Gastrocnemius medialis (tissue), 4 donors: ENCODE results near the gene UBN2. TPM values are rescaled to one million over a fixed set of nuclear protein-coding genes. Genes with fewer than 3 reads are reported as not detected.
A peak's percentile ranks its signal among the peaks of the same experiment; 100 is the strongest.

Experiments
- ATAC-seq, 2 donors: fragments of 150-250 bp; one replicate each; pipeline ENCODE4 v1.9.1; 2016
- DNase-seq, 2 donors: peaks; one replicate each; pipeline ENCODE4 v3.0.0-alpha.2; 2019
- H3K27ac ChIP-seq, 4 donors: fragments of 200-600 bp; sonication (generic); 1 replicate in 1 of 4; 2 replicates in 3 of 4; pipeline ENCODE4 v1.5.1; 2016 to 2018; ENCODE audit warnings: mild to moderate bottlenecking in 2 of 4, moderate library complexity in 1 of 4
- H3K27me3 ChIP-seq, 3 donors: fragments of 200-600 bp; sonication (generic) in 2 of 3; 1 replicate in 1 of 3; 2 replicates in 2 of 3; pipeline versions ENCODE4 v1.5.1 to v1.6.0; 2016 to 2019; ENCODE audit warnings: mild to moderate bottlenecking in 1 of 3, moderate library complexity in 1 of 3
- H3K36me3 ChIP-seq, 2 donors: fragments of 200-600 bp; sonication (generic) in 1 of 2; one replicate each; pipeline ENCODE4 v1.5.1; 2017 to 2018
- H3K4me1 ChIP-seq, 2 donors: fragments of 200-600 bp; sonication (generic) in 1 of 2; one replicate each; pipeline ENCODE4 v1.5.1; 2016 to 2017; ENCODE audit warnings: mild to moderate bottlenecking in 2 of 2
- H3K4me3 ChIP-seq, 4 donors: fragments of 200-600 bp; sonication (generic) in 3 of 4; 1 replicate in 1 of 4; 2 replicates in 3 of 4; pipeline ENCODE4 v1.5.1; 2016 to 2019; ENCODE audit warnings: mild to moderate bottlenecking in 2 of 4
- H3K9me3 ChIP-seq, 3 donors: fragments of 200-600 bp; sonication (generic) in 2 of 3; 1 replicate in 1 of 3; 2 replicates in 2 of 3; pipeline ENCODE4 v1.5.1; 2016 to 2019
- POLR2A ChIP-seq, 2 donors: fragments of 450-650 bp; IDR thresholded peaks; one replicate each; pipeline ENCODE4 v1.6.1; 2017; ENCODE audit warnings: antibody characterized with exemption in 2 of 2, mild to moderate bottlenecking in 2 of 2, moderate library complexity in 2 of 2
- in situ Hi-C, 4 donors: fragments of 200-750 bp; cut with MboI; loops; one replicate each; pipeline versions ENCODE4 v1.15.0 to v1.8.0; 2017; ENCODE audit warnings: low sequenced_read_pairs in 4 of 4
- intact Hi-C: fragments of 100-400 bp; cut with DNase I; formaldehyde crosslinking; loops from one replicate; pipeline ENCODE4 v1.15.1; 2023; ENCODE audit warnings: low total_unique reads
- total RNA-seq, 4 donors: library from RNA; depleted of rRNA; stranded (reverse); fragments of >200 nt; gene quantifications; one replicate each; pipeline versions ENCODE4 v1.1.0 to v1.2.3, GENCODE V29; 2016
- TF ChIP-seq, protein P1 (sequence below), 5 experiments: fragments of 450-650 bp in 3 of 5; fragments of 200-600 bp in 2 of 5; sonication (generic) in 2 of 5; IDR thresholded peaks in 4 of 5; conservative IDR thresholded peaks in 1 of 5; 1 replicate in 4 of 5; 2 replicates in 1 of 5; pipeline ENCODE4 v1.5.1; 2016 to 2019; ENCODE audit warnings: antibody characterized with exemption in 5 of 5, mild to moderate bottlenecking in 3 of 5, moderate library complexity in 3 of 5

UBN2 gene
- total RNA-seq, 4 donors from 2014 or later: 12.0 to 24.8 (median 17.2) TPM

GRCh38 chr7:139265673-139266072, 34.6 kb downstream of the UBN2 start:
- TF ChIP-seq, protein P1, sequence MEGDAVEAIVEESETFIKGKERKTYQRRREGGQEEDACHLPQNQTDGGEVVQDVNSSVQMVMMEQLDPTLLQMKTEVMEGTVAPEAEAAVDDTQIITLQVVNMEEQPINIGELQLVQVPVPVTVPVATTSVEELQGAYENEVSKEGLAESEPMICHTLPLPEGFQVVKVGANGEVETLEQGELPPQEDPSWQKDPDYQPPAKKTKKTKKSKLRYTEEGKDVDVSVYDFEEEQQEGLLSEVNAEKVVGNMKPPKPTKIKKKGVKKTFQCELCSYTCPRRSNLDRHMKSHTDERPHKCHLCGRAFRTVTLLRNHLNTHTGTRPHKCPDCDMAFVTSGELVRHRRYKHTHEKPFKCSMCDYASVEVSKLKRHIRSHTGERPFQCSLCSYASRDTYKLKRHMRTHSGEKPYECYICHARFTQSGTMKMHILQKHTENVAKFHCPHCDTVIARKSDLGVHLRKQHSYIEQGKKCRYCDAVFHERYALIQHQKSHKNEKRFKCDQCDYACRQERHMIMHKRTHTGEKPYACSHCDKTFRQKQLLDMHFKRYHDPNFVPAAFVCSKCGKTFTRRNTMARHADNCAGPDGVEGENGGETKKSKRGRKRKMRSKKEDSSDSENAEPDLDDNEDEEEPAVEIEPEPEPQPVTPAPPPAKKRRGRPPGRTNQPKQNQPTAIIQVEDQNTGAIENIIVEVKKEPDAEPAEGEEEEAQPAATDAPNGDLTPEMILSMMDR (IDR thresholded peaks at IDR 0.05 in 4 of 5, conservative IDR thresholded peaks at IDR 0.05 in 1 of 5): no peak
- no peak for TF ChIP-seq POLR2A (IDR thresholded peaks at IDR 0.05)
- Histone ChIP-seq H3K36me3 (peaks cover 0 to 81% of the 10 kb centered on the region in 2 donors), H3K9me3 (no peaks in the 10 kb centered on the region), H3K27me3 (no peaks in the 10 kb centered on the region), H3K4me1 (peaks cover 5 to 26% of the 10 kb centered on the region in 2 donors), H3K27ac (peak overlapping the region; percentile 64 to 78 (median 74)), H3K4me3 (no peak overlapping the region)
- in situ Hi-C loops: no loop called here
- DNase-seq: peak in 1 of 2 donors; percentile 35
- intact Hi-C loops: no loop called here
- ATAC-seq: peak in 1 of 2 donors; percentile 32

- ATAC-seq (peak; percentile 96 to 97), DNase-seq (peak; percentile 32 to 65)
- intact Hi-C loops (no loop called here), in situ Hi-C loops (no loop called here)
- Histone ChIP-seq H3K9me3 (no peaks in the 10 kb centered on the region), H3K27ac (peak overlapping the region; percentile 55 to 78 (median 68)), H3K4me3 (peak overlapping the region in 2 of 4 donors; percentile 0 to 18), H3K4me1 (peaks cover 8 to 14% of the 10 kb centered on the region in 2 donors), H3K27me3 (no peaks in the 10 kb centered on the region), H3K36me3 (peaks cover 3 to 87% of the 10 kb centered on the region in 2 donors)
- no peak for TF ChIP-seq POLR2A (IDR thresholded peaks at IDR 0.05)
- TF ChIP-seq, protein P1 (IDR thresholded peaks at IDR 0.05 in 4 of 5, conservative IDR thresholded peaks at IDR 0.05 in 1 of 5): no peak
Observed at GRCh38 chr7:139271718-139272628, 40.9 kb downstream of the UBN2 start.

DNA sequence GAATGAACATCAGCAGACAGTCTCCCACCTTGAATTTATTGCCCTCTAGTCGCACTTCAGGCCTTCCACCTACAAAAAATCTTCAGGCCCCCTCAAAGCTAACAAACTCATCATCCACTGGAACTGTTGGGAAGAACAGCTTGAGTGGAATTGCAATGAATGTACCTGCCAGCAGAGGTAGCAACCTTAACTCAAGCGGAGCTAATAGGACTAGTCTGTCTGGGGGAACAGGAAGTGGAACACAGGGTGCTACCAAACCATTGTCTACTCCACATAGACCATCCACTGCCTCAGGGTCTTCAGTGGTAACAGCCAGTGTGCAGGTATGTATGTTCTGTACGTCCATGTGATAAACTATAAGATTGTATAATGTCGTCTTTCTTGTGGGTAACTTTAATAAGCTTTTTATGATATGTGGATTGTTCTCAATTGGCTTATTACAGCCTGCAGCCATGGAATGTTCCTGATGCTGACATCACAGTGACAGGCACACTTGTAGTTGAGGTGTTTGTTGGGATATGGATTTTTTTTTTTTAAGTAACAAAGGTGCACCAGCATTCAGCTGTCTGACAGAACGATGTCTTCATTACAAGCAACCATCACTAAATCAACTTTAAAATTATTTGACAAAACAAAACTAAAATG, 53.3 kb downstream of the UBN2 start:
- intact Hi-C loops: no loop called here
- no peaks in the 10 kb centered on the region for H3K9me3 ChIP-seq
- TF ChIP-seq, protein P1 (IDR thresholded peaks at IDR 0.05 in 4 of 5, conservative IDR thresholded peaks at IDR 0.05 in 1 of 5): no peak
- no peak for TF ChIP-seq POLR2A (IDR thresholded peaks at IDR 0.05)
- H3K4me1 ChIP-seq: no peaks in the 10 kb centered on the region
- peaks cover 0 to 55% of the 10 kb centered on the region in 2 donors for H3K36me3 ChIP-seq
- no peak for DNase-seq
- no peak for ATAC-seq
- in situ Hi-C loops: no loop called here
- H3K27me3 ChIP-seq: no peaks in the 10 kb centered on the region
- H3K27ac ChIP-seq: no peak overlapping the region
- H3K4me3 ChIP-seq: no peak overlapping the region

GRCh38 chr7:139286144-139286543, 55.1 kb downstream of the UBN2 start:
- in situ Hi-C loops: no loop called here
- Histone ChIP-seq H3K4me1 (no peaks in the 10 kb centered on the region), H3K9me3 (no peaks in the 10 kb centered on the region), H3K27me3 (no peaks in the 10 kb centered on the region), H3K4me3 (no peak overlapping the region), H3K36me3 (peaks cover 0 to 50% of the 10 kb centered on the region in 2 donors), H3K27ac (no peak overlapping the region)
- no peak for ATAC-seq
- DNase-seq: no peak
- TF ChIP-seq POLR2A (IDR thresholded peaks at IDR 0.05): no peak
- TF ChIP-seq, protein P1 (IDR thresholded peaks at IDR 0.05 in 4 of 5, conservative IDR thresholded peaks at IDR 0.05 in 1 of 5): no peak
- intact Hi-C loops: no loop called here
